HuH-7 (cell line): ENCODE data around the gene DCUN1D3.
"Not testable (repeated sequence)": the region's sequence is repeated elsewhere in the genome, so short reads cannot be mapped to it uniquely, and the experiment has no call there.

Source experiments
- DNase-seq: peaks from one replicate; pipeline ENCODE4 v3.0.0; 2011; ENCODE audit warnings: low spot score

DCUN1D3 gene

GRCh38 chr16:20887207-20887606 is 13.0 kb downstream of the DCUN1D3 start:
- no peak for DNase-seq

- no peak for DNase-seq
Observed at GRCh38 chr16:20886320-20886719, 13.8 kb downstream of the DCUN1D3 start.

GRCh38 chr16:20884240-20884556 is 16.0 kb downstream of the DCUN1D3 start:
- no peak for DNase-seq

- DNase-seq = no peak
Observed at GRCh38 chr16:20883554-20884239, 16.5 kb downstream of the DCUN1D3 start.

GRCh38 chr16:20881503-20881878 is 18.7 kb downstream of the DCUN1D3 start:
- no peak for DNase-seq

GRCh38 chr16:20880867-20881502 is 19.2 kb downstream of the DCUN1D3 start:
- no peak for DNase-seq

- DNase-seq = no peak
Observed at GRCh38 chr16:20879175-20880040, 20.8 kb downstream of the DCUN1D3 start.

- DNase-seq = no peak
Observed at GRCh38 chr16:20878682-20879147, 21.4 kb downstream of the DCUN1D3 start.

GRCh38 chr16:20875355-20875650 is 24.9 kb downstream of the DCUN1D3 start:
- DNase-seq = no peak

- no peak for DNase-seq
Observed at GRCh38 chr16:20874088-20874581, 26.0 kb downstream of the DCUN1D3 start.

GRCh38 chr16:20873331-20873730 is 26.8 kb downstream of the DCUN1D3 start:
- no peak for DNase-seq

- no peak for DNase-seq
Observed at GRCh38 chr16:20871941-20872815, 28.0 kb downstream of the DCUN1D3 start.

- DNase-seq = no peak
Observed at GRCh38 chr16:20871258-20871657, 28.9 kb downstream of the DCUN1D3 start.

- DNase-seq = no peak
Observed at GRCh38 chr16:20870122-20870820, 29.9 kb downstream of the DCUN1D3 start.

GRCh38 chr16:20868890-20869289 is 31.3 kb downstream of the DCUN1D3 start:
- no peak for DNase-seq

GRCh38 chr16:20867585-20867984 is 32.6 kb downstream of the DCUN1D3 start:
- DNase-seq = no peak

GRCh38 chr16:20866801-20867200 is 33.4 kb downstream of the DCUN1D3 start:
- DNase-seq = no peak

- DNase-seq = no peak
Observed at GRCh38 chr16:20866145-20866772, 33.9 kb downstream of the DCUN1D3 start.

GRCh38 chr16:20865420-20866131 is 34.6 kb downstream of the DCUN1D3 start:
- DNase-seq = no peak

GRCh38 chr16:20864376-20864775 is 35.8 kb downstream of the DCUN1D3 start:
- DNase-seq = not testable (repeated sequence)
